WTC11 (cell line): ENCODE results near the gene MAPK8IP1.

Source experiments
- ELF4 ChIP-seq: sonication (generic); formaldehyde crosslinking; IDR thresholded peaks from 2 replicates; pipeline ENCODE4 v1.8.1; 2022; ENCODE audit warnings: low read depth, mild to moderate bottlenecking, moderate library complexity, missing genetic modification reagents
- ZBTB21 ChIP-seq: sonication (generic); formaldehyde crosslinking; IDR thresholded peaks from 2 replicates; pipeline ENCODE4 v1.8.1; 2023; ENCODE audit warnings: mild to moderate bottlenecking, missing genetic modification reagents, borderline replicate concordance
- ZNF396 ChIP-seq: fragments of 250-450 bp; sonication (Bioruptor Pico); IDR thresholded peaks from 2 replicates; pipeline ENCODE4 v1.8.0; 2021; ENCODE audit warnings: mild to moderate bottlenecking, moderate library complexity, borderline replicate concordance
- TF ChIP-seq, protein P1 (sequence below): fragments of 200-600 bp; IDR thresholded peaks from 2 replicates; pipeline ENCODE4 v1.8.0; 2022; ENCODE audit warnings: antibody characterized with exemption
- TF ChIP-seq, protein P2 (sequence below): sonication (generic); formaldehyde crosslinking; IDR thresholded peaks from 2 replicates; pipeline ENCODE4 v1.8.1; 2022; ENCODE audit warnings: mild to moderate bottlenecking, moderate library complexity, missing genetic modification reagents
- TF ChIP-seq, protein P3 (sequence below): sonication (generic); formaldehyde crosslinking; IDR thresholded peaks from 2 replicates; pipeline ENCODE4 v1.8.1; 2023; ENCODE audit warnings: mild to moderate bottlenecking, missing genetic modification reagents, borderline replicate concordance
- TF ChIP-seq, protein P4 (sequence below): sonication (generic); formaldehyde crosslinking; conservative IDR thresholded peaks from 2 replicates; pipeline ENCODE4 v1.8.1; 2023; ENCODE audit warnings: mild to moderate bottlenecking, low read depth, missing genetic modification reagents, moderate library complexity
- TF ChIP-seq, protein P5 (sequence below): sonication (generic); formaldehyde crosslinking; IDR thresholded peaks from 2 replicates; pipeline ENCODE4 v1.8.1; 2023; ENCODE audit warnings: mild to moderate bottlenecking, missing genetic modification reagents, moderate library complexity
- TF ChIP-seq, protein P6 (sequence below): sonication (generic); formaldehyde crosslinking; IDR thresholded peaks from 2 replicates; pipeline ENCODE4 v1.8.1; 2022; ENCODE audit warnings: missing genetic modification reagents, borderline replicate concordance
- TF ChIP-seq, protein P7 (sequence below): sonication (generic); formaldehyde crosslinking; IDR thresholded peaks from 2 replicates; pipeline ENCODE4 v1.8.1; 2022; ENCODE audit warnings: low read depth, missing genetic modification reagents, borderline replicate concordance

DNA sequence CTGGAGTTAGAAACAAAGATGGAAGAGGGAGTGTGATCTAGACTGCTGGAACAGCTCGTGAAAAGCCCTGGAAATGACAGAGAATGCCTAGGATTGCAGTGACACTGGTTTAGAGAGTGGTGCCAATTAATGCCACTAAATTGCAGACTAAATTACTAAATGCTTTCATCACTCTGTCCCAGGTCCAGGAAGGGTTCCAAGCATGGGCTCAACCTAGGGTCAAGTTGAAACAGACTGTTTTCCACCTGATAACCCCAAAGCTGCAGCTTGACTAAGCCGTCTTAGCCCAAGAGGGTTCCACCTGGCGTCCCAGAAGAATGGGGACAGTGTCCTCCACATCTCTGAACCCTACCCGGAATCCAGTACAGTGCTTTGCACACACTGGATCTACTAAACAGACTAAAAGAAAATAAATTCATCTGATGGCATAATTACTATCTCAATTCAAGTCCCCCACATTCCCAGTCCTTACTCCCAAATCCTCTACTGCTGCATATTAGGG, 39.2 kb upstream of the MAPK8IP1 start:
- TF ChIP-seq, protein P1, sequence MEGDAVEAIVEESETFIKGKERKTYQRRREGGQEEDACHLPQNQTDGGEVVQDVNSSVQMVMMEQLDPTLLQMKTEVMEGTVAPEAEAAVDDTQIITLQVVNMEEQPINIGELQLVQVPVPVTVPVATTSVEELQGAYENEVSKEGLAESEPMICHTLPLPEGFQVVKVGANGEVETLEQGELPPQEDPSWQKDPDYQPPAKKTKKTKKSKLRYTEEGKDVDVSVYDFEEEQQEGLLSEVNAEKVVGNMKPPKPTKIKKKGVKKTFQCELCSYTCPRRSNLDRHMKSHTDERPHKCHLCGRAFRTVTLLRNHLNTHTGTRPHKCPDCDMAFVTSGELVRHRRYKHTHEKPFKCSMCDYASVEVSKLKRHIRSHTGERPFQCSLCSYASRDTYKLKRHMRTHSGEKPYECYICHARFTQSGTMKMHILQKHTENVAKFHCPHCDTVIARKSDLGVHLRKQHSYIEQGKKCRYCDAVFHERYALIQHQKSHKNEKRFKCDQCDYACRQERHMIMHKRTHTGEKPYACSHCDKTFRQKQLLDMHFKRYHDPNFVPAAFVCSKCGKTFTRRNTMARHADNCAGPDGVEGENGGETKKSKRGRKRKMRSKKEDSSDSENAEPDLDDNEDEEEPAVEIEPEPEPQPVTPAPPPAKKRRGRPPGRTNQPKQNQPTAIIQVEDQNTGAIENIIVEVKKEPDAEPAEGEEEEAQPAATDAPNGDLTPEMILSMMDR: no peak
- TF ChIP-seq, protein P2, sequence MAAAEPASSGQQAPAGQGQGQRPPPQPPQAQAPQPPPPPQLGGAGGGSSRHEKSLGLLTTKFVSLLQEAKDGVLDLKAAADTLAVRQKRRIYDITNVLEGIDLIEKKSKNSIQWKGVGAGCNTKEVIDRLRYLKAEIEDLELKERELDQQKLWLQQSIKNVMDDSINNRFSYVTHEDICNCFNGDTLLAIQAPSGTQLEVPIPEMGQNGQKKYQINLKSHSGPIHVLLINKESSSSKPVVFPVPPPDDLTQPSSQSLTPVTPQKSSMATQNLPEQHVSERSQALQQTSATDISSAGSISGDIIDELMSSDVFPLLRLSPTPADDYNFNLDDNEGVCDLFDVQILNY (CRISPR knock-in tag): no peak
- TF ChIP-seq, protein P3, sequence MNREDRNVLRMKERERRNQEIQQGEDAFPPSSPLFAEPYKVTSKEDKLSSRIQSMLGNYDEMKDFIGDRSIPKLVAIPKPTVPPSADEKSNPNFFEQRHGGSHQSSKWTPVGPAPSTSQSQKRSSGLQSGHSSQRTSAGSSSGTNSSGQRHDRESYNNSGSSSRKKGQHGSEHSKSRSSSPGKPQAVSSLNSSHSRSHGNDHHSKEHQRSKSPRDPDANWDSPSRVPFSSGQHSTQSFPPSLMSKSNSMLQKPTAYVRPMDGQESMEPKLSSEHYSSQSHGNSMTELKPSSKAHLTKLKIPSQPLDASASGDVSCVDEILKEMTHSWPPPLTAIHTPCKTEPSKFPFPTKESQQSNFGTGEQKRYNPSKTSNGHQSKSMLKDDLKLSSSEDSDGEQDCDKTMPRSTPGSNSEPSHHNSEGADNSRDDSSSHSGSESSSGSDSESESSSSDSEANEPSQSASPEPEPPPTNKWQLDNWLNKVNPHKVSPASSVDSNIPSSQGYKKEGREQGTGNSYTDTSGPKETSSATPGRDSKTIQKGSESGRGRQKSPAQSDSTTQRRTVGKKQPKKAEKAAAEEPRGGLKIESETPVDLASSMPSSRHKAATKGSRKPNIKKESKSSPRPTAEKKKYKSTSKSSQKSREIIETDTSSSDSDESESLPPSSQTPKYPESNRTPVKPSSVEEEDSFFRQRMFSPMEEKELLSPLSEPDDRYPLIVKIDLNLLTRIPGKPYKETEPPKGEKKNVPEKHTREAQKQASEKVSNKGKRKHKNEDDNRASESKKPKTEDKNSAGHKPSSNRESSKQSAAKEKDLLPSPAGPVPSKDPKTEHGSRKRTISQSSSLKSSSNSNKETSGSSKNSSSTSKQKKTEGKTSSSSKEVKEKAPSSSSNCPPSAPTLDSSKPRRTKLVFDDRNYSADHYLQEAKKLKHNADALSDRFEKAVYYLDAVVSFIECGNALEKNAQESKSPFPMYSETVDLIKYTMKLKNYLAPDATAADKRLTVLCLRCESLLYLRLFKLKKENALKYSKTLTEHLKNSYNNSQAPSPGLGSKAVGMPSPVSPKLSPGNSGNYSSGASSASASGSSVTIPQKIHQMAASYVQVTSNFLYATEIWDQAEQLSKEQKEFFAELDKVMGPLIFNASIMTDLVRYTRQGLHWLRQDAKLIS (CRISPR knock-in tag): no peak
- TF ChIP-seq, protein P4, sequence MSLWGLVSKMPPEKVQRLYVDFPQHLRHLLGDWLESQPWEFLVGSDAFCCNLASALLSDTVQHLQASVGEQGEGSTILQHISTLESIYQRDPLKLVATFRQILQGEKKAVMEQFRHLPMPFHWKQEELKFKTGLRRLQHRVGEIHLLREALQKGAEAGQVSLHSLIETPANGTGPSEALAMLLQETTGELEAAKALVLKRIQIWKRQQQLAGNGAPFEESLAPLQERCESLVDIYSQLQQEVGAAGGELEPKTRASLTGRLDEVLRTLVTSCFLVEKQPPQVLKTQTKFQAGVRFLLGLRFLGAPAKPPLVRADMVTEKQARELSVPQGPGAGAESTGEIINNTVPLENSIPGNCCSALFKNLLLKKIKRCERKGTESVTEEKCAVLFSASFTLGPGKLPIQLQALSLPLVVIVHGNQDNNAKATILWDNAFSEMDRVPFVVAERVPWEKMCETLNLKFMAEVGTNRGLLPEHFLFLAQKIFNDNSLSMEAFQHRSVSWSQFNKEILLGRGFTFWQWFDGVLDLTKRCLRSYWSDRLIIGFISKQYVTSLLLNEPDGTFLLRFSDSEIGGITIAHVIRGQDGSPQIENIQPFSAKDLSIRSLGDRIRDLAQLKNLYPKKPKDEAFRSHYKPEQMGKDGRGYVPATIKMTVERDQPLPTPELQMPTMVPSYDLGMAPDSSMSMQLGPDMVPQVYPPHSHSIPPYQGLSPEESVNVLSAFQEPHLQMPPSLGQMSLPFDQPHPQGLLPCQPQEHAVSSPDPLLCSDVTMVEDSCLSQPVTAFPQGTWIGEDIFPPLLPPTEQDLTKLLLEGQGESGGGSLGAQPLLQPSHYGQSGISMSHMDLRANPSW (CRISPR knock-in tag): no peak
- TF ChIP-seq, protein P5, sequence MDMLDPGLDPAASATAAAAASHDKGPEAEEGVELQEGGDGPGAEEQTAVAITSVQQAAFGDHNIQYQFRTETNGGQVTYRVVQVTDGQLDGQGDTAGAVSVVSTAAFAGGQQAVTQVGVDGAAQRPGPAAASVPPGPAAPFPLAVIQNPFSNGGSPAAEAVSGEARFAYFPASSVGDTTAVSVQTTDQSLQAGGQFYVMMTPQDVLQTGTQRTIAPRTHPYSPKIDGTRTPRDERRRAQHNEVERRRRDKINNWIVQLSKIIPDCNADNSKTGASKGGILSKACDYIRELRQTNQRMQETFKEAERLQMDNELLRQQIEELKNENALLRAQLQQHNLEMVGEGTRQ (CRISPR knock-in tag): no peak
- TF ChIP-seq, protein P6, sequence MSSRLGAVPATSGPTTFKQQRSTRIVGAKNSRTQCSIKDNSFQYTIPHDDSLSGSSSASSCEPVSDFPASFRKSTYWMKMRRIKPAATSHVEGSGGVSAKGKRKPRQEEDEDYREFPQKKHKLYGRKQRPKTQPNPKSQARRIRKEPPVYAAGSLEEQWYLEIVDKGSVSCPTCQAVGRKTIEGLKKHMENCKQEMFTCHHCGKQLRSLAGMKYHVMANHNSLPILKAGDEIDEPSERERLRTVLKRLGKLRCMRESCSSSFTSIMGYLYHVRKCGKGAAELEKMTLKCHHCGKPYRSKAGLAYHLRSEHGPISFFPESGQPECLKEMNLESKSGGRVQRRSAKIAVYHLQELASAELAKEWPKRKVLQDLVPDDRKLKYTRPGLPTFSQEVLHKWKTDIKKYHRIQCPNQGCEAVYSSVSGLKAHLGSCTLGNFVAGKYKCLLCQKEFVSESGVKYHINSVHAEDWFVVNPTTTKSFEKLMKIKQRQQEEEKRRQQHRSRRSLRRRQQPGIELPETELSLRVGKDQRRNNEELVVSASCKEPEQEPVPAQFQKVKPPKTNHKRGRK (CRISPR knock-in tag): no peak
- TF ChIP-seq ELF4: no peak
- no peak for TF ChIP-seq ZBTB21 (CRISPR knock-in tag)
- TF ChIP-seq ZNF396 (CRISPR knock-in tag): no peak
- TF ChIP-seq, protein P7, sequence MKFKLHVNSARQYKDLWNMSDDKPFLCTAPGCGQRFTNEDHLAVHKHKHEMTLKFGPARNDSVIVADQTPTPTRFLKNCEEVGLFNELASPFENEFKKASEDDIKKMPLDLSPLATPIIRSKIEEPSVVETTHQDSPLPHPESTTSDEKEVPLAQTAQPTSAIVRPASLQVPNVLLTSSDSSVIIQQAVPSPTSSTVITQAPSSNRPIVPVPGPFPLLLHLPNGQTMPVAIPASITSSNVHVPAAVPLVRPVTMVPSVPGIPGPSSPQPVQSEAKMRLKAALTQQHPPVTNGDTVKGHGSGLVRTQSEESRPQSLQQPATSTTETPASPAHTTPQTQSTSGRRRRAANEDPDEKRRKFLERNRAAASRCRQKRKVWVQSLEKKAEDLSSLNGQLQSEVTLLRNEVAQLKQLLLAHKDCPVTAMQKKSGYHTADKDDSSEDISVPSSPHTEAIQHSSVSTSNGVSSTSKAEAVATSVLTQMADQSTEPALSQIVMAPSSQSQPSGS: no peak
